NCI-H2196 treated with DMSO at 0.1 percent for 48 hours (cell line): ENCODE results near the gene HOXB1.
A peak's percentile ranks its signal among the peaks of the same experiment; 100 is the strongest.

ENCODE experiments used
- DNase-seq: peaks from one replicate; lab custom pipeline; 2025; ENCODE audit not compliant: unreplicated experiment; lab: John Stamatoyannopoulos, UW

HOXB1 gene

DNA sequence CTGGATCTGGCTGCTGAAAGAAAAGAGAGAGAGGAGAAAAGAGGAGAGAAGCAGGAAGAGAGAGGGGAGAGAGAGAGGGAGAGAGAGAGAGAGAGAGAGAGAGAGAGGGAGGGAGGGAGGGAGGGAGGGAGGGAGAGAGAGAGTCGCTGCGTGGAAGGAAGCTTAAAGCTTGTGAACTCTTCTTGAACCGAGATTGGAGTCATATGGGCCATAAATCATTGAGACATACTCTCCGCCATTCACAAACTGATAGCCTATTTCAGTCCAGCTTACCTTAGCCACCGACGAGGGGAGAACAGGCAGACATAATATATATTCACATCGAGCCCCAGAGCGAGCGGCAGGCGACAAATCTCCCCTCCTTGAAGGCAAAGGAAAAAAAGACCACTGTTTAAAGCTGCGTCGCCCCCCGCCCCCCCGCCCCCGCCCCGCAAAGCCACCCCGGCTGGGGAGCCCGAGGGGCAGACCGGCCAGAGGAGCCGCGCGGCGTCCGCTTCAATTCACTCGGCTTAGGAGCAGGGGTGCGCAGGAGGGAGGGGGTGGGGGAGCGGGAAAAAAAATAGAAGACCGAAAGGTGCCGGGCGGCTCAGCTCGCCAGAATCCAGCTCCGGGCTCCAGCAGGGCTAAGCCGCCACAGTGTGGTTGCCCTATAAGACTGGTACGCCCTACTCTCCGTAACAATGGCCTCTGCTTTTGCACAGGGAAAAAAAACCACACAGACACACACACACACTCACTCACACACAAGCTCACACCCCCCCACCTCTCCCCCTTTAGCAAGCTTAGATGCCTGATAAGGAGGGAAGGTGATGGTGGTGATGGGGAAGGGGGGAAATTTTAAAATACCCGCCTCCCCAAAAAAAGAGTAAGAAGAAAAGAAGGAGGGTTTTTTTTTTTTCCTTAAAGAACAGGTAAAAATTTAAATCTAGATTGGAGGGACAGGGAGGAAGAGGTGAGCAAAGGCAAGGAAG, 24.7 kb upstream of the HOXB1 start:
- no peak for DNase-seq

- no peak for DNase-seq
Observed at GRCh38 chr17:48554412-48555257, 23.8 kb upstream of the HOXB1 start.

- no peak for DNase-seq
Observed at GRCh38 chr17:48553826-48554225, 23.0 kb upstream of the HOXB1 start.

DNA sequence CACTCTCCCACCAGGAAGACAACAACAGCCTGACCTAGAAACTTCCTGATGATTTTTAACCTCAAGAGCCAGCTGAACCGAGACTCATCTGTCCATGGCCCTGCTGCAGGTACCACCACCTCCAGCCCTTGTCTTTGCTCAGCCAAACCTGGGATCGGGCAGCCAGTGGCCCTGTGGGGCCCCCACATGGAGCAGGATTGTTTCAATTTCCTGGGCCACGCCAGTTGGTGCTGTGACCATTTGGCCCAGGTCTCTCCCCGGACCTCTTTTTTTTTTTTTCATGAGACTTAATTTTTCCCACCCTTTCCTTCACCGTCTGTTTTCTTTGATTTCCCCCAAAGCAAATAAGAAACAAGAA, 22.4 kb upstream of the HOXB1 start:
- no peak for DNase-seq

GRCh38 chr17:48552466-48553189, 21.8 kb upstream of the HOXB1 start:
- no peak for DNase-seq

- DNase-seq = no peak
Observed at GRCh38 chr17:48551596-48552465, 21.0 kb upstream of the HOXB1 start.

DNA sequence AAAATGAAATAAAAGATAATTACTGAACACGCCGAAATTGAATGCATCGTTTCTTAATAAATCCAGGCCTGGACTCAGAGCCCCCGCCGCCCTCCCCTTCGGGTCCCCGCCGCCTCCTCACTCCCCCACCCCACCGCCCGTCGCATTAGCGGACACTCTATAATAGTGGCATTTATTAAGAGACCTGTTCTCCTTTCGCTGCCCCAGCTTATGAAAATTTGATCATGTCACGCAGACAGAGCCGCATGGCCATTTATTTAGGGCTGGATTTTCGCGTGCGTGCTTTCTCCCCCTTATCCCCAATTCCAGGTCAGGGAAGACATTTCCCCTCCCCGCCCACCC, 20.4 kb upstream of the HOXB1 start:
- no peak for DNase-seq

DNA sequence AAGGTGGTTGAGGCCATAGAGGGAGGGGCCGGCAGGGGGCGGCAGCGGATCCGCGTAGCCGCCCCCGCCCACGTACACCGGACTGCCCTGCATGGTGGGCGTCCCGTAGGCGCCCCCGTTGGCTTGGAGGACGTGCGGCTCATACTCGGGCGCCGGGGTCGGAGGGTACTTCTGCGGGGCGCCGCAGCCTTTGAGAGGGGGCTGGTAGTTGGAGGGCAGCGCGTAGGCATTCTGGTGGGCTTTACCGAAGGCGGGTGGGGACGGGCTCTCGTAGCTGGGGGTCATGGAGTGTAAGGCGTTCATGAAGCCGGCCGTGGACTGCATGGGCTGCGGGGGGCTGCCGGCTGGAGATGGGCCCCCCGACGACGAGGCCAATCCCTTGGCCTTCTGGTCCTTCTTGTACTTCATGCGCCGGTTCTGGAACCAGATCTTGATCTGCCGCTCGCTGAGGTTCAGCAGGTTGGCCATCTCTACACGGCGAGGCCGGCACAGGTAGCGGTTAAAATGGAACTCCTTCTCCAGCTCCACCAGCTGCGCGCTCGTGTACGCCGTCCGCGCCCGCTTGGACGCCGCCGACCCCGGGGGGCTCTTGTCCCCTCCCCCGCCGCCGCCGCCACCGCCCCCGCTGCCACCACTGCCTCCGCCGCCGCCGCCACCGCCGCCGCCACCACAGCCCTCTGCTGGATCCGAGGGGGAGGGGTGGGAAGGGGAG, 19.8 kb upstream of the HOXB1 start:
- no peak for DNase-seq

- no peak for DNase-seq
Observed at GRCh38 chr17:48549914-48550501, 19.2 kb upstream of the HOXB1 start.

- no peak for DNase-seq
Observed at GRCh38 chr17:48549281-48549630, 18.4 kb upstream of the HOXB1 start.

GRCh38 chr17:48548523-48549280, 17.9 kb upstream of the HOXB1 start:
- no peak for DNase-seq

GRCh38 chr17:48547808-48548522, 17.2 kb upstream of the HOXB1 start:
- DNase-seq = no peak

- DNase-seq = peak; percentile 41
Observed at GRCh38 chr17:48546924-48547807, 16.4 kb upstream of the HOXB1 start.

DNA sequence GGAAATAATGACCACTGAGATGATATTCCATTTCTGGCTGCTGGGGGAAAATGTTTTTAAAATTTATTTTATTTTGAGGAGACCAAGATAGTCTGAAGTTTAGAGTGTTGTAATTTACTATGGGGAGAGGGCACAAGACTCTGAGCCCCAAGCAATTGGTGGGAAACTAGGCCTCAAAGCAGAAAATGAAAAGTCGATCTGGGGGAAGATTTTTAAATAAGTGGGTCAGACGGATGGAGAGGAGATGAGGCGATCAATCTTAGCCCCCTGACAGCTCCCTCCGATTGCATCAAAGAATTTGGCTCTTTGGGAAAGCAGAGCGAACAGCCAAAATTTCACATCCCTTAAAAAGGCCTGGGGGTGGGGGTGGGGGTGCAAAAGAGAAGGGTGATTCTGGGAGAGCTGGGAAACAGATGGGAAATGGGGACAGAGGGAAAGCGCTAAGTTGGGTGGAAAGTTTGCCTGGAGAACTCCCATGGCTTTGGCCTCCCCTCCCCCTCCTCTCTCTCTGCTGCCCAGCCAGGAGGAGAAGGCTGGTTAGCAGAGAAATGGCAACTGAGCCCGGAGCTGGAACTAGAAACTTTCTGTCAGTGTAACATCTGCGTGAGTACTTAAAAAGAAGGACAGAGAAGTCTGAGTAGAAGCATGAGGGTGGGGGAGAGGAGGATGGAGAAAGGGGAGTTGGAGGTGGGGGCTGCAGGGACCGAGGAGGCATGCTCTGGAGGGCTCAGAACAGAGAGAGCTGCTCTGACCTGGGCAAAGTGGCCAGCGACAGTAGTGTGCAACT, 15.5 kb upstream of the HOXB1 start:
- peak; percentile 10 for DNase-seq

GRCh38 chr17:48545539-48545938, 14.7 kb upstream of the HOXB1 start:
- DNase-seq = no peak

GRCh38 chr17:48545022-48545375, 14.2 kb upstream of the HOXB1 start, which contains the start of gene HOXB2:
HOXB2 (minus strand) TSS chr17:48545109; CDS start chr17:48544911, 198 bp downstream.
- peak; percentile 18 for DNase-seq
